Activated naive CD4-positive, alpha-beta T cell treated with anti-CD3 and anti-CD28 coated beads, Interleukin-2, amount 50 U/mL, for 72 hours (primary cell): ENCODE data around the gene SCRN3. TPM values are rescaled to one million over a fixed set of nuclear protein-coding genes. Genes with fewer than 3 reads are reported as not detected.
"Not testable (repeated sequence)": the region's sequence is repeated elsewhere in the genome, so short reads cannot be mapped to it uniquely, and the experiment has no call there.

Experiments
- ATAC-seq, 2 donors: fragments of 150-1000 bp; cut with Tn5 transposase; 2 replicates each; pipeline ENCODE4 v1.10.0; 2021; ENCODE audit warnings: mild to moderate bottlenecking in 2 of 2, moderate library complexity in 2 of 2
- DNase-seq, 2 donors: peaks; one replicate each; pipeline ENCODE4 v3.0.0; 2021 to 2022; ENCODE audit warnings: low spot score in 2 of 2
- H3K27ac Mint-ChIP-seq, 2 donors: one replicate each; pipeline ENCODE4 v1.8.0; 2022; ENCODE audit warnings: mild to moderate bottlenecking in 2 of 2, mixed read lengths in 2 of 2
- H3K36me3 Mint-ChIP-seq, 2 donors: one replicate each; pipeline ENCODE4 v1.8.0; 2022; ENCODE audit warnings: mixed read lengths in 2 of 2
- H3K9me3 Mint-ChIP-seq, 2 donors: one replicate each; pipeline ENCODE4 v1.8.0; 2022; ENCODE audit warnings: mixed read lengths in 2 of 2
- total RNA-seq, 2 donors: library from RNA; stranded (reverse); gene quantifications; one replicate each; pipeline ENCODE4 v1.2.3, GENCODE V29; 2022

The SCRN3 gene
- total RNA-seq, 2 donors from 2014 or later = 11.0 to 16.0 TPM

DNA sequence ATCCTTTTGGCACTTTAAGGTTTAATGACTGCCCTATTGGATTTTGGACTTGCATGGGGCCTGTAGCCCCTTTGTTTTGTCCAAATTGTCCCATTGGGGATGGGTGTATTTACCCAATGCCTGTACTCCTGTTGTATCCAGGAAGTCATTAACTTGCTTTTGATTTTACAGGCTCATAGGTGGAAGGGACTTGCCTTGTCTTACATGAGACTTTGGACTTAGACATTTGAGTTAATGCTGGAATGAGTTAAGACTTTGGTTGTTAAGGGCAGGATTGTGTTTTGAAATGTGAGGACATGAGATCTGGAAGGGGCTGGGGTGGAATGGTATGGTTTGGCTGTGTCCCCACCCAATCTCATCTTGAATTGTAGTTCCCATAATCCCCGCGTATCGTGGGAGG is 5.2 kb upstream of the SCRN3 start:
- Mint-ChIP-seq H3K36me3 (peaks cover 12 to 19% of the 10 kb centered on the region in 2 donors), H3K27ac (peak overlapping the region in 1 of 2 donors; percentile 7)
- H3K9me3 Mint-ChIP-seq, DNase-seq, ATAC-seq: not testable (repeated sequence)

DNA sequence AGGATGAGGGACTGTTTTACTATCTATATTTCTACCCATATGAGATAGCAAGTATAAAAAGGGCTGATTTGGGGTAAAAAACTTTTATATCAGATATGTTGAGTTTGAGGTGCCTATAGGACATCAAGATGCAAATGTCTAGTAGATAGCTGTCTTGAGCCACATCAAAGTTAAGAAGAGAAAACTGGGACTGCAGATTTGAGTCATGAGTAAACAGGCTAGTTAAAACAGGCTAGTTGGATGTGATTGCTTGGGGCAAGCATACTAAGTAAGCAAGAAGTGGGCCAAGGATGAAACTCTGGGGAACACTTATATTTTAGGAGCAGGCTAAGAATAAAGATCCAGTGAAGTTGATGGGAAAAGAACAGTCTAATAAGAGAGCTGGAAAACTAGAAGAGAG is 2.8 kb upstream of the SCRN3 start:
- H3K27ac Mint-ChIP-seq = peak overlapping the region in 1 of 2 donors; percentile 21
- no peaks in the 10 kb centered on the region for H3K9me3 Mint-ChIP-seq
- peaks cover 8 to 25% of the 10 kb centered on the region in 2 donors for H3K36me3 Mint-ChIP-seq
- no peak for ATAC-seq
- DNase-seq = no peak

DNA sequence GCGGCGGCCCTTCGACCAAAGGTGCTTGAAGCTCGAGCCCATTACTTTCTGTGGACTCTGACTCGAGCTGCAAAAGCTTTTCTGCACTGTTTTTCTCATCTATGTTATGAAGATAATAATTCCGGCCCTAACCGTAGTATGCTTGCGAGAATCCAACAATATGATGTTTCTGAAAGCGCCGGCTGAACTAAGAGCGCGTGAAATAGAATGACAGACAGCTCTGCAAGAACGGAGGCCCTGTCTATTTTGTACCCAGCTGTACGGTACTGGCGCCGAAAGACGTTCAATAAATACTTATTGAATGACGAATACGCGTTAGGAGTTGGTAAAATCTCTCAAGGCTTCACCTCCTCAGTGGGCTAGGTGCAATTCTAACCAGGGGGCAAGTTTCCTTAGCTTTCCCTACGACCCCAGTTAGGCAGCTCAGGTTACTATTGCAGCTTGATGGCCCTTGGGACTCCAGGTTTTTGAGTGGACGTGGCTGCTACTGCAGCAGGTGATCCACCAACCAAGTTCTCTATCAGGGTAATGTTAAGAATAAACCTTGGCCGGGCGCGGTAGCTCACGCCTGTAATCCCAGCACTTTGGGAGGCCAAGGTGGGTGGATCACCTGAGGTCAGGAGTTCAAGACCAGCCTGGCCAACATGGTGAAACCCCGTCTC is 570 bp downstream of the SCRN3 start:
- ATAC-seq (peak; percentile 15 to 42), DNase-seq (no peak)
- H3K9me3 Mint-ChIP-seq = no peaks in the 10 kb centered on the region
- peaks cover 0 to 19% of the 10 kb centered on the region in 2 donors for H3K36me3 Mint-ChIP-seq
- peak overlapping the region in 1 of 2 donors; percentile 94 for H3K27ac Mint-ChIP-seq

DNA sequence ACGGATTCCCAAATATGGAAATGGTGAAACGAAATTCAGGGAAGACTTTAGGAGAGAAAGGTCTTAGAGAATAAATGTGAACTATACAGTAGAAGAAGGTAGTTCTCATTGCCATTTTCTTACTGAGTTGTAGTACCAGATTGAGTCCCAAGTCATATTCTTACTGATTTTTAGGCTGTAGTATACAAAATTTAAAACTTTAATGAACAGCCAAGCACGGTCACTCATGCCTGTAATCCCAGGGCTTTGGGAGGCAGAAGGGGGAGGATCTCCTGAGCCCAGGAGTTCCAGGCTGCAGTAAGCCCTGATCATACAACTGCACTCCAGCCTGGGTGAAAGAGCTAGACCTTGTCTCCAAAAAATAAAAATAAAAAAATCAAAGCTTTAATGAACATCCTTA is 2.2 kb downstream of the SCRN3 start:
- DNase-seq (no peak), ATAC-seq (no peak)
- Mint-ChIP-seq H3K36me3 (peaks cover 0 to 11% of the 10 kb centered on the region in 2 donors), H3K27ac (no peak overlapping the region), H3K9me3 (no peaks in the 10 kb centered on the region)

DNA sequence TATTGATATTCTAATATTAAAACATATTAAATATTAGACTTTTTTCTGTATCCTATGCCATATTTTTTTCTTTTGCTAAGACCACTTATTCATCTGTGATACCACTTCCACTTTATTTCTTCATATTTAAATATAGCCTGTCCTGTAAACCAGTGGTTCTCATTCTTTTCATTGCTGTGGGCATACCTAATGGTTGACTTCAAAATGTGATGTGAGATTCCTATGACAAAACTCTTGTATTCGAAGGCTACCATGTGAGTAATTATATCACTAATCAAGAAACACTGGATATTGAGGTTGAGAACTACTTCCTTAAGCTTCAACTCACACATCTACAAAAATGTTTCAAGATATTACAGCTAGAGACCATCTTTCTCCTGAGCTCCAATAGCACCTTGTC is 3.6 kb downstream of the SCRN3 start:
- H3K9me3 Mint-ChIP-seq = no peaks in the 10 kb centered on the region
- no peak for ATAC-seq
- peaks cover 9% of the 10 kb centered on the region in 2 donors for H3K36me3 Mint-ChIP-seq
- DNase-seq = no peak
- H3K27ac Mint-ChIP-seq = no peak overlapping the region

DNA sequence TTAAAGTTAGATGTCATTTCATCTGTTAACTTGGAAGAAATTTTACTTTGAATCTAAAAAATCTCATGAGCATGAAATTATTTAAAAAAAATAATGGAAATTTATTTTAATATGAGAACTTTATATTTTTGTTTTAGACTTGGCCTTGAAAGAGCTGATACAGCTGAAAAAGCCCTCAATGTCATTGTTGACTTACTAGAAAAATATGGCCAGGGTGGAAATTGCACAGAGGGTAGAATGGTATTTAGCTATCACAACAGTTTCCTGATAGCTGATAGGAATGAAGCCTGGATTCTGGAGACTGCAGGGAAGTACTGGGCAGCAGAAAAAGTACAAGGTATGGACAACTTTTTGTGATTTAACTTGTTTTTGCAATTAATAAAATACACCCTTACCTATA is 5.3 kb downstream of the SCRN3 start:
- ATAC-seq = no peak
- Mint-ChIP-seq H3K9me3 (no peaks in the 10 kb centered on the region), H3K27ac (no peak overlapping the region), H3K36me3 (peaks cover under 1 to 9% of the 10 kb centered on the region in 2 donors)
- DNase-seq = no peak

DNA sequence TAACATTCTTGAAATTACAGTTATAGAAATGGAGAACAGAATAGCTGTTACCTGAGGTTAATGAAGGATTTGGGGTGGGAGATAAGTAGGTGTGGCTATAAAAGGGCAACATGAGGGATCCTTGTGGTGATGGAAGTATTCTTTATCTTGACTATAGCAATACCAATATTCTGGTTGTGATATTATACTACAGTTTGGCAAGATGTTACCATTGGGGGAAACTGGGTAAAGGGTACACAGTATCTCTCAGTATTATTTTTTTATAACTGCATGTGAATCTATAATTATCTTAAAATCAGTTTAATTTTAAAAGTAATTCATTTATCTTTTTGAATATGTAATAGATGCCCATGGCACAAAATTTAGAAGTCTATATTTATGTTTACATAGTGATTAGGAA is 8.1 kb downstream of the SCRN3 start:
- Mint-ChIP-seq H3K36me3 (peaks cover 0 to 9% of the 10 kb centered on the region in 2 donors), H3K9me3 (no peaks in the 10 kb centered on the region), H3K27ac (no peak overlapping the region)
- DNase-seq (no peak), ATAC-seq (no peak)

DNA sequence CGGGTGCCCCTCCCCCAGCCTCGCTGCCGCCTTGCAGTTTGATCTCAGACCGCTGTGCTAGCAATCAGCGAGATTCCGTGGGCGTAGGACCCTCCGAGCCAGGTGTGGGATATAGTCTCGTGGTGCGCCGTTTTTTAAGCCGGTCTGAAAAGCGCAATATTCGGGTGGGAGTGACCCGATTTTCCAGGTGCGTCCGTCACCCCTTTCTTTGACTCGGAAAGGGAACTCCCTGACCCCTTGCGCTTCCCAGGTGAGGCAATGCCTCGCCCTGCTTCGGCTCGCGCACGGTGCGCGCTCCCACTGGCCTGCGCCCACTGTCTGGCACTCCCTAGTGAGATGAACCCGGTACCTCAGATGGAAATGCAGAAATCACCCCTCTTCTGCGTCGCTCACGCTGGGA is 14.5 kb downstream of the SCRN3 start:
- H3K36me3 Mint-ChIP-seq = not testable (repeated sequence)

DNA sequence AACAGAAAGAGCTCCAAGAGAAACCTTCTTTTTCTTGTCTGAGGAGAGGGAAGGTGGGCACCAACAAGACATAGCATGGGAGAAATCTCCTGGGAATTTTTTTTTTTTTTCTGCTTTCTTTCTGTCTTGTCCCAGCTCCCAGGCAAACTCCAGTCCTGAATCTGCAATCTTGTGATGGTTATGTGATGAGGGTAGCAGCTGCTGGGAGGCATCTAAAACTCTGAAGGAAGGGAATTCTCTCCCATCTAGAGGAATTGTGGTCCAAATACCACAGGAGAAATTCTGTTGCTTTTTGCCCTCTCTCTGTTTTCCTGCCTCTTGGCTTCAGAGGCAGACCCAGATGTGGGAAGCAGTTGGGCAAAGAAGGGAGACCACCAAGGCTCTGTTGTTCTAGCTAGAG is 16.7 kb downstream of the SCRN3 start:
- no peak for DNase-seq
- H3K27ac Mint-ChIP-seq = no peak overlapping the region
- H3K36me3 Mint-ChIP-seq = no peaks in the 10 kb centered on the region
- H3K9me3 Mint-ChIP-seq = no peaks in the 10 kb centered on the region
- ATAC-seq = no peak

More for the DNA sequence above, 14.5 kb downstream of the SCRN3 start:
- not testable (repeated sequence) for ATAC-seq, H3K9me3 Mint-ChIP-seq, H3K27ac Mint-ChIP-seq, DNase-seq

DNA sequence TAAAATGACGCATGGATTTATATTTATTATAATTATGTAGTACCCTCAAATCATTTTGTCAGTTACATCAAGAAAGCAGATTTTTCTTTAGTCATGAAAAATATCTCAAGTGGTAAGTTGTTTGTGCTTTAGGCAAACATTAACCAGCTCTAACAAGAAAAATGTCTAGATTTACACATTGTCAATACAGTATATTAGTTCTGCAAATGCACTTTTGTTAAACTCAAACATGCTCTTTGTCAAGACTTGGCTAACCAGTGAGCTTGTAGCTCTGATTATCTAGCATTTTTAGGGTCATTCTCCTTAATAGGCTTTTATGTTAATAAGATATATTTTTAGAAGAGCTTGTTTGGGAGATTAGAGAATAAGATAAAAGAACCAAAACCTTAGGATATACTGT is 32.7 kb downstream of the SCRN3 start:
- H3K9me3 Mint-ChIP-seq = peaks cover 3 to 4% of the 10 kb centered on the region in 2 donors
- DNase-seq (no peak), ATAC-seq (no peak)
- H3K36me3 Mint-ChIP-seq = peaks cover 6 to 9% of the 10 kb centered on the region in 2 donors
- no peak overlapping the region for H3K27ac Mint-ChIP-seq

DNA sequence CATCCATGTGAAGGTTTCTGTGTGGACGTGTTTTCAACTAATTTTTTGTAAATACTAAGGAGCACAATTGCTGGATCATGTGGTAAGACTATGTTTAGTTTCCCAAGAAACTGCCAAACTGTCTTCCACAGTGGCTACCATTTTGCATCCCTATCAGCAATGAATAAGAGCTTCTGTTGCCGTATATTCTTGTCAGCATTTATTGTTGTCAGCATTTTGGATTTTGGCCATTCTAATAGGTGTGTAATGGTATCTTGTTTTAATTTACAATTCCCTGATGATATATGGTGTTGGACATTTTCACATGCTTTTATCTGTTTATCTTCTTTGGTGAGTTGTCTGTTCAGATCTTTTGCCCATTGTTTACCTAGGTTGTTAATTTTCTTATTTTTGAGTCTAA is 34.5 kb downstream of the SCRN3 start:
- ATAC-seq = no peak
- Mint-ChIP-seq H3K36me3 (peaks cover 6 to 9% of the 10 kb centered on the region in 2 donors), H3K9me3 (peaks cover 3 to 4% of the 10 kb centered on the region in 2 donors), H3K27ac (no peak overlapping the region)
- no peak for DNase-seq

DNA sequence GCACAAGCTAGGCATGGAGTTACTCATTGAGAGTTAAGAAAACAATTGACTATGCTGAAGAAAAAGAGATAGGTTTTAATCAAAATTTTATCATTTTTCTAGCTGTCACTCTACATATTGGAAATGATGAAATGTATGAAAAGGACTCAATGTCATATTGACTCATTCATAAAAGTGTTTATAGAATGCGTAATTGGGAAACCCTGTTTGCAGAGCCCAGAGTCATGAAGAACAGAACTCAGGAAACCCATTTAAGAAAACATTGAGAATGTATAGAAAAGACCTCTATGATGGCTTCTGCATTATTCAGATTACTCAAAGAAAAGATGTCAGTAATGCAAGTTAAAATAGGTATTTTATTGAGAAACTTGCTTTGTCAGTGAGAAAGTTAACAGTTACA is 36.4 kb downstream of the SCRN3 start:
- Mint-ChIP-seq H3K36me3 (peaks cover 6 to 9% of the 10 kb centered on the region in 2 donors), H3K9me3 (peaks cover 3 to 4% of the 10 kb centered on the region in 2 donors), H3K27ac (no peak overlapping the region)
- DNase-seq (no peak), ATAC-seq (no peak)

DNA sequence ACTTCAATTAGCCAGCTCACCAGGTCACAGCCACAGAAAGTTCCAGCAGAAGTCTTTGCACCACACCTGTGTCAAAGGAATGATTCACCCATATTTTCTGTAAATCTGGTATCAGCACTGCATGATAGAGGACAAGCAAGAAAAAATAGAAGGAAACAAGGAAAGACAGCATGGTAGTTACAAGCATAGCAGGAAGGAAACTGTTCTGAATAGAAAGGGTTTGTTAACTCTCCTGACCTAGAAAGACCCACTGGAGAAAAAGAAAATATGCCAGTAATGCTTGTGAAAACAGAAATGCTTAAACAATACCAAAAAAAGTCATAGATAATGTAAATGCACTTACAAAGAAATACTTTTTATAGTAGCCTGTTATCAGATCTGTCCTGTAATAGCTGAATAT is 40.8 kb downstream of the SCRN3 start:
- Mint-ChIP-seq H3K27ac (no peak overlapping the region), H3K9me3 (no peaks in the 10 kb centered on the region), H3K36me3 (peaks cover under 1 to 4% of the 10 kb centered on the region in 2 donors)
- ATAC-seq = no peak
- DNase-seq = no peak

DNA sequence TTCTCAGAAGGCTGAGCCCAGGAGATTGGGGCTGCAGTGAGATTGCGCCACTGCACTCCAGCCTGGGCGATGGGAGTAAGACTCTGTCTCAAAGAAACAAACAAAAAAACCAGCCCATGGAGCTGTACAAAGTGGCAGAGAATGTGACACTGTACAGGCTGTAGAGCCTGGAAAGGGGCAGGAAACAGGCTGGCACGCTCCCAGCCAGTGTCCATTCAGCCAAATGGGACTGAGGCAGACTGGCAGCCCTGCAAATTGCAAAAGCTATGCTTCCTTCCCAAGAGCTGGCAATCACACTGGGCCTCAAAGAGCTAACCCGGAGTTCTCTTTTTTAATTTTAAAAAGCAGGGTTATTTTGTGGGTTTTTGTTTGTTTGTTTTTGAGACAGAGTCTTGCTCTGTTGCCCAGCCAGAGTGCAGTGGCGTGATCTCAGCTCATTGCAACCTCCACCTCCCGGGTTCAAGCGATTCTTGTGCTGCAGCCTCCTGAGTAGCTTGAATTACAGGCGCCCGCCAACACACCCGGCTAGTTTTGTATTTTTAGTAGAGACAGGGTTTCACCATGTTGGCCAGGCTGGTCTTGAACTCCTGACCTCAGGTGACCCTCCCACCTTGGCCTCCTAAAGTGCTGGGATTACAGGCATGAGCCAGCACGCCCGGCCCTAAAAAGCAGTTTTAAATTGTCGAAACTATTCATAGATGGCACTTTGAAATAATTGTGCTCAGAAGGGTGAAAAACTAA is 42.8 kb downstream of the SCRN3 start:
- Mint-ChIP-seq H3K36me3 (no peaks in the 10 kb centered on the region), H3K9me3 (no peaks in the 10 kb centered on the region)
- ATAC-seq = no peak

DNA sequence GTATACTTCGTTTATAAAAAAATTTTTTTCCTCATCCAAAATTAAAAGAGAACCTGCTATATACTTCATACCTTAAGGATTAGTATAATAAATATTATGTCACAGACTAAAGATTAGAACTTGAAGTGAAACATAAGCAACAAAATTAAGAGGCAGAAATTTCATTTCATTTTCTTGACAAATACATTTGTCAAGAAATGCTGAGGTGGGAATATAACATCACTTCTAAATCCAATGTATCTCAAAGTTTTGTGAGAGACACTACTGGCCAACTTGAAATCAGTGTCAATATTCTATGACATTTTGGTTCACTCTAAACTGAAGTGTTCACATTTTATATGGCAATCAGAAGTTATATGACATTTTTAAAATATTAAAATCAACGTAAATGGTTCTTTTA is 43.8 kb downstream of the SCRN3 start:
- H3K9me3 Mint-ChIP-seq = no peaks in the 10 kb centered on the region
- ATAC-seq = no peak
- DNase-seq = no peak
- no peaks in the 10 kb centered on the region for H3K36me3 Mint-ChIP-seq
- H3K27ac Mint-ChIP-seq = no peak overlapping the region

More for the DNA sequence above, 42.8 kb downstream of the SCRN3 start:
- peak overlapping the region in 1 of 2 donors; percentile 72 for H3K27ac Mint-ChIP-seq
- DNase-seq = no peak

DNA sequence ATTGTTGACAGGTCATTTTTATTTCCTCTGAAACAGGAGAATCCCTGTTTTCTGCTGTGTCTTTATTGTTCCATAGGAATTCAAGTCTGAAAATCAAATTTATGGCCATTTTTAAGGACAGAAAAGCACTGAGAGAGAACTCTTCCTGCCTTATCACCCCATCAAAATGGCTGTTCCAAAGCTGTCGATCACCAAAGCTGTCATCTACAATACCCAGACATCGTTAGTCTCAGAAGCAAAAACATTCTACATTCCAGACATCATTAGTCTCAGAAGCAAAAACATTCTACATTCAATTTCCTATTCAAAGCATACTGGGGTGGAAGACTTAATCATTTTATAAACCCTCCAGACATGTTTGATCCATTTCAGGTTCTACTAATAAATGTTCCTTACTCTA is 44.4 kb downstream of the SCRN3 start:
- DNase-seq = no peak
- Mint-ChIP-seq H3K9me3 (no peaks in the 10 kb centered on the region), H3K36me3 (no peaks in the 10 kb centered on the region), H3K27ac (no peak overlapping the region)
- no peak for ATAC-seq

DNA sequence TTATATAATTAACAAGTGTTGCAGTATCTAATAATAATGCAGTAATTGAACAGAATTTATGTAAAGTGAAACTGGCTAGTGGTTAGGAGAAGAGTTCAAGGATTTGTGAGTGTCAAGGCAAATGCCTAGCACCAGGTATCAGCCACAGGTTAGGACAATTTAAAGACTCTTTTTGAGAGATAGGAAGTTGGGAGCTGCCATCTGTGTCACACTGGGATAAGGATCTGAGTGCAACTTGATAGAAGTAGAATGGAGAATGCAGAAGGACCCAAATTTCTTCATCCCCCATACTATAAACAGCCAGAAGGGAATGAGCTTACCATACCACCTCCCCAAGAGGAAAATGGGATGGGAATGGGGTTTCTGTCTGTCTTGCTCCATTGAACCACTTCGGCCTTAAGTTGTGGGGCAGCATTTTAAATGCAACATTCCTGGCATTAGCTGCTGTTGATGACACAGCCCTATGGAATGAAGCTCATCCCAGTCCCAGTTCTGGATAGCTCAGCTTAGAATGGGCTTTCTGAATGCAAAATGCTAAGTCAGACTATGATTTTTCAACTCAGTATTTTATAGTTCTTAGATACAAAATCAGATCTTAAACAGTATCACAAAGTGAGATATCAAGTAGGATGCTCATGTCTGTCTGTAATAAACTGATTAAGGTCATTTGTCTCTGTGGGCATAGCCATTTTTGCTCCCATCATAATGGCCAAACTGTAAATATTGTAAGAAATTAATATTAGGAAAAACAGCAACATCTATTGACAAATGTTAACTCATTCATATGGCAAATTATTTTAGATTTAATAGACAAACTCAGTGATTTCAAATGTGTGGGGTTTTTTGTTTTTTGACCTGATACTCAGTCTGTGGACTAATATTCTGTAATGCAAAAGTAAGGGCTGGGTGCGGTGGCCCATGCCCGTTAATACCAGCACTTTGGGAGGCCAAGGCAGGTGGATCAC is 47.3 kb downstream of the SCRN3 start:
- Mint-ChIP-seq H3K36me3 (no peaks in the 10 kb centered on the region), H3K27ac (no peak overlapping the region), H3K9me3 (no peaks in the 10 kb centered on the region)
- DNase-seq (no peak), ATAC-seq (no peak)
